GM12878 (cell line): ENCODE measurements around the gene COL23A1. TPM values are rescaled to one million over a fixed set of nuclear protein-coding genes. Genes with fewer than 3 reads are reported as not detected.

Experiments
- ATAC-seq: fragments of 200-7000 bp; cut with Tn5 transposase; 3 replicates; pipeline ENCODE4 v1.9.1; 2020; ENCODE audit warnings: mild to moderate bottlenecking, moderate library complexity
- BruUV-seq: library from RNA; stranded (reverse); fragments of 400-500 nt; replicated peaks from 2 replicates; lab custom pipeline; 2021; lab: Mats Ljungman, UMichigan
- CTCF ChIA-PET: fragments of 300-600 bp; sonication (Branson Sonifier 250); formaldehyde crosslinking; extraction: SDS; loops from one replicate; lab custom pipeline; 2021; ENCODE audit warnings: inconsistent platforms; lab: Yijun Ruan, JAX
- POLR2A ChIA-PET: fragments of 350-600 bp; formaldehyde crosslinking; extraction: SDS; loops from one replicate; lab custom pipeline; 2021; ENCODE audit warnings: inconsistent platforms; lab: Charles Lee
- RAD21 ChIA-PET: fragments of 300-600 bp; sonication (Branson Sonifier 250); formaldehyde crosslinking; loops from one replicate; lab custom pipeline; 2023; ENCODE audit warnings: antibody characterized with exemption; ENCODE audit not compliant: unreplicated experiment; lab: Charles Lee
- SMC1A ChIA-PET: fragments of 300-600 bp; sonication (Branson Sonifier 250); formaldehyde crosslinking; loops from one replicate; lab custom pipeline; 2023; ENCODE audit not compliant: unreplicated experiment, uncharacterized antibody; lab: Charles Lee
- DNase-seq: peaks from one replicate; pipeline ENCODE4 v3.0.0-alpha.2; 2011; ENCODE audit warnings: low read depth, low spot score
- FAIRE-seq: peaks from 3 replicates; lab custom pipeline; 2011; peaks lifted over from hg19 to GRCh38; lab: Jason Lieb, UNC
- H2AFZ ChIP-seq: 2 replicates; pipeline ENCODE4 v1.6.0; 2011; ENCODE audit warnings: low read depth, low read length, control low read depth; ENCODE audit not compliant: control insufficient read depth
- H3K27ac ChIP-seq: 2 replicates; pipeline ENCODE4 v1.5.1; 2011; ENCODE audit warnings: control low read depth; ENCODE audit not compliant: control insufficient read depth, insufficient read depth
- H3K27me3 ChIP-seq, 2 experiments: replicated peaks in 1 of 2; 2 replicates each; pipeline versions ENCODE4 v1.6.0 to v1.6.1; 2011; ENCODE audit warnings: low read length in 1 of 2; ENCODE audit not compliant: control insufficient read depth in 2 of 2, insufficient read depth in 2 of 2
- H3K36me3 ChIP-seq, 2 experiments: 2 replicates each; pipeline ENCODE4 v1.5.1; 2011; ENCODE audit warnings: low read length in 1 of 2; ENCODE audit not compliant: control insufficient read depth in 2 of 2, insufficient read depth in 2 of 2
- H3K4me1 ChIP-seq: 2 replicates; pipeline ENCODE4 v1.6.1; 2011; ENCODE audit warnings: mild to moderate bottlenecking, low read length, moderate library complexity, mixed read lengths; ENCODE audit not compliant: control insufficient read depth, insufficient read depth
- H3K4me2 ChIP-seq: 2 replicates; pipeline ENCODE4 v1.6.0; 2011; ENCODE audit warnings: control low read depth; ENCODE audit not compliant: control insufficient read depth, insufficient read depth
- H3K4me3 ChIP-seq: fragments of 200-600 bp; sonication (generic); 2 replicates; pipeline ENCODE4 v1.5.1; 2016
- H3K79me2 ChIP-seq: 2 replicates; pipeline ENCODE4 v1.6.0; 2011; ENCODE audit warnings: low read length; ENCODE audit not compliant: control insufficient read depth, insufficient read depth
- H3K9ac ChIP-seq: 2 replicates; pipeline ENCODE4 v1.8.0; 2011; ENCODE audit warnings: low read length, control low read depth, mixed read lengths; ENCODE audit not compliant: control insufficient read depth, insufficient read depth
- H3K9me3 ChIP-seq: replicated peaks from 3 replicates; pipeline ENCODE4 v1.5.1; 2011; ENCODE audit warnings: mild to moderate bottlenecking, low read length; ENCODE audit not compliant: control insufficient read depth, insufficient read depth
- H4K20me1 ChIP-seq: 2 replicates; pipeline ENCODE4 v1.6.0; 2011; ENCODE audit not compliant: control insufficient read depth, insufficient read depth
- BCL11A ChIP-seq: IDR thresholded peaks from 2 replicates; pipeline ENCODE4 v1.6.1; 2011; ENCODE audit warnings: low read depth, low read length
- CHD4 ChIP-seq: fragments of 200-600 bp; sonication (generic); IDR thresholded peaks from 2 replicates; pipeline ENCODE4 v1.6.1; 2016; ENCODE audit warnings: mild to moderate bottlenecking
- CREM ChIP-seq: IDR thresholded peaks from 2 replicates; pipeline ENCODE4 v1.6.1; 2014; ENCODE audit warnings: antibody characterized with exemption, low read depth
- GABPA ChIP-seq: IDR thresholded peaks from 2 replicates; pipeline ENCODE4 v1.6.1; 2014; ENCODE audit warnings: antibody characterized with exemption, low read depth, mild to moderate bottlenecking, inconsistent platforms
- IRF3 ChIP-seq: fragments of 450-650 bp; IDR thresholded peaks from 2 replicates; pipeline ENCODE4 v1.6.1; 2014; ENCODE audit warnings: mild to moderate bottlenecking
- MXI1 ChIP-seq: fragments of 150-350 bp; IDR thresholded peaks from 2 replicates; pipeline ENCODE4 v1.6.1; 2011; ENCODE audit warnings: low read depth, mild to moderate bottlenecking, inconsistent platforms, low read length, improper control_type of control experiment
- POLR2A ChIP-seq: IDR thresholded peaks from 2 replicates; pipeline ENCODE4 v1.6.1; 2011; ENCODE audit warnings: low read depth, mild to moderate bottlenecking, low read length
- POLR2AphosphoS2 ChIP-seq: IDR thresholded peaks from 2 replicates; pipeline ENCODE4 v1.6.1; 2011; ENCODE audit warnings: low read depth, mild to moderate bottlenecking, low read length, improper control_type of control experiment, moderate library complexity
- RCOR1 ChIP-seq: conservative IDR thresholded peaks from 2 replicates; pipeline ENCODE4 v1.6.1; 2012; ENCODE audit warnings: low read depth, low read length, improper control_type of control experiment
- TARDBP ChIP-seq: IDR thresholded peaks from 2 replicates; pipeline ENCODE4 v1.6.1; 2016; ENCODE audit warnings: borderline replicate concordance
- WRNIP1 ChIP-seq: IDR thresholded peaks from 2 replicates; pipeline ENCODE4 v1.6.1; 2011; ENCODE audit warnings: low read depth, low read length, improper control_type of control experiment, borderline replicate concordance
- ZNF24 ChIP-seq: fragments of 450-650 bp; IDR thresholded peaks from 2 replicates; pipeline ENCODE4 v1.6.1; 2017; ENCODE audit warnings: antibody characterized with exemption, mild to moderate bottlenecking
- WGBS: methylation state at CpG from one replicate; pipeline ENCODE4 v1.1.6; 2016; ENCODE audit warnings: low lambda C conversion rate; ENCODE audit not compliant: insufficient replicate concordance, insufficient coverage; ENCODE audit errors: missing lambda C conversion rate; 5-methylcytosine and 5-hydroxymethylcytosine counted together
- in situ Hi-C: fragments of 300-500 bp; cut with MboI; formaldehyde crosslinking; loops from 9 replicates; pipeline ENCODE4 v1.14.3; 2018; ENCODE audit warnings: mixed read lengths
- intact Hi-C: fragments of 100-400 bp; cut with micrococcal nuclease; formaldehyde crosslinking; loops from one replicate; pipeline ENCODE4 v1.14.2; 2022; ENCODE audit not compliant: unreplicated experiment
- polyA plus RNA-seq, 11 experiments: library from polyadenylated mRNA; depleted of rRNA in 4 of 11; unstranded in 6 of 11; stranded (reverse) in 5 of 11; fragments of >200 nt; fragmentation: Nextera tagmentation in 4 of 11; fragmentation: Illumina TruSeq in 1 of 11; extraction: Ambion mirVana in 4 of 11; extraction: Trizol in 1 of 11; gene quantifications; 1 replicate in 1 of 11; 2 replicates in 10 of 11; pipeline versions ENCODE4 v1.2.1 to v1.2.3, GENCODE V29; 2011 to 2016; ENCODE audit warnings: inconsistent platforms in 2 of 11, missing spikeins in 2 of 11, low read depth in 1 of 11
- total RNA-seq, 4 experiments: library from RNA; depleted of rRNA in 3 of 4; stranded (reverse); fragments of >200 nt in 3 of 4; fragmentation: Illumina TruSeq in 1 of 4; extraction: Trizol in 1 of 4; gene quantifications; 2 replicates each; pipeline versions ENCODE4 v1.2.1 to v1.2.3, GENCODE V29; 2013 to 2021
- TF ChIP-seq, protein P1 (sequence below): fragments of 450-650 bp; IDR thresholded peaks from 2 replicates; pipeline ENCODE4 v1.6.1; 2018; ENCODE audit warnings: borderline replicate concordance, mild to moderate bottlenecking; ENCODE audit not compliant: partially characterized antibody
- TF ChIP-seq, protein P2 (sequence below): fragments of 450-650 bp; formaldehyde crosslinking; IDR thresholded peaks from 2 replicates; pipeline ENCODE4 v1.4.0; 2020; ENCODE audit warnings: mild to moderate bottlenecking, moderate library complexity

Gene COL23A1
- total and polyA plus RNA-seq, 10 of the 15 experiments (the other 5 are each of a cell fraction or from before 2014, with no cell fraction given) = 0.03 to 0.83 (median 0.09) TPM; not detected in 5

DNA sequence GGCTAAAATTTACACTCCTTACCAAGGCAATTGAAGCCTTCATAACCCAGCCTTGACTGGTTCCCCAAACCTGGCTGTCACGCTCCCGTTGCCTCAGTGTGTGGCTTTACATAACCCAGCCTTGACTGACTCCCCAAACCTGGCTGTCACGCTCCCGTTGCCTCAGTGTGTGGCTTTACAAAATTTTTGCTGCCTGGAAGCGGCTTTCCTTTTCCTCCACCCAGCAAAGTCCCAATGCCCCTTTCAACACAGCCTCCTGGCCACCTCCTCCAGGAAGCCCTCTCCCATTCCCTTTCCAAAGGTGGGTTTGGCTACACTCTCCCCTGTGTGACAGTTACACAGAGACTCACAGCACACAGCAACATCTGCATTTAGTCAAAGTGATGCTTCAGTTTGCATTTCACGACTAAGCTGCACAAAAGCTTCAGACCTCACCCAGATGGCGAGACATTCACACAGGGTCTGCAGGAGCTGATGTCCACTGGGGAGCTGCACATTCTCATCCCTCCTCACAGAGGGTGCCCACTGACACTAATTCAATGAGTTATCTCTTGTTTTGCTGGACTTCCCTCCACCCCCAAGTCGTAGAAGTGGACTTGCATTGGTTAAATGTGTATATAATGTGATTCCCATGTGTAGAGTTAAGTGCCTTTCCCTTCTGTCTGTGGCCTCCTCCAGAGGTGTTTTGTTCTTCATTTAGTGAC, 201.0 kb downstream of the COL23A1 start:
- intact Hi-C loops = no loop called here
- H3K36me3 ChIP-seq = no peaks in the 10 kb centered on the region
- no peak for FAIRE-seq
- H4K20me1 ChIP-seq = no peaks in the 10 kb centered on the region
- no peak overlapping the region for H3K27ac ChIP-seq
- H3K79me2 ChIP-seq = no peaks in the 10 kb centered on the region
- no peak overlapping the region for H3K9ac ChIP-seq
- ChIA-PET RAD21 (no interaction called here), CTCF (no interaction called here), SMC1A (no interaction called here), POLR2A (no interaction called here)
- in situ Hi-C loops = no loop called here
- no peaks in the 10 kb centered on the region; a peak in 2 of 4 replicates for H3K27me3 ChIP-seq
- no peak for TF ChIP-seq MXI1
- TF ChIP-seq, protein P1, sequence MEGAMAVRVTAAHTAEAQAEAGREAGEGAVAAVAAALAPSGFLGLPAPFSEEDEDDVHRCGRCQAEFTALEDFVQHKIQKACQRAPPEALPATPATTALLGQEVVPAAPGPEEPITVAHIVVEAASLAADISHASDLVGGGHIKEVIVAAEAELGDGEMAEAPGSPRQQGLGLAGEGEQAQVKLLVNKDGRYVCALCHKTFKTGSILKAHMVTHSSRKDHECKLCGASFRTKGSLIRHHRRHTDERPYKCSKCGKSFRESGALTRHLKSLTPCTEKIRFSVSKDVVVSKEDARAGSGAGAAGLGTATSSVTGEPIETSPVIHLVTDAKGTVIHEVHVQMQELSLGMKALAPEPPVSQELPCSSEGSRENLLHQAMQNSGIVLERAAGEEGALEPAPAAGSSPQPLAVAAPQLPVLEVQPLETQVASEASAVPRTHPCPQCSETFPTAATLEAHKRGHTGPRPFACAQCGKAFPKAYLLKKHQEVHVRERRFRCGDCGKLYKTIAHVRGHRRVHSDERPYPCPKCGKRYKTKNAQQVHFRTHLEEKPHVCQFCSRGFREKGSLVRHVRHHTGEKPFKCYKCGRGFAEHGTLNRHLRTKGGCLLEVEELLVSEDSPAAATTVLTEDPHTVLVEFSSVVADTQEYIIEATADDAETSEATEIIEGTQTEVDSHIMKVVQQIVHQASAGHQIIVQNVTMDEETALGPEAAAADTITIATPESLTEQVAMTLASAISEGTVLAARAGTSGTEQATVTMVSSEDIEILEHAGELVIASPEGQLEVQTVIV = no peak
- no peak for TF ChIP-seq BCL11A
- TF ChIP-seq CREM = no peak
- TF ChIP-seq CHD4 = no peak
- no peak for TF ChIP-seq WRNIP1
- no peak for TF ChIP-seq TARDBP
- TF ChIP-seq POLR2A = no peak
- TF ChIP-seq GABPA = no peak
- TF ChIP-seq, protein P2, sequence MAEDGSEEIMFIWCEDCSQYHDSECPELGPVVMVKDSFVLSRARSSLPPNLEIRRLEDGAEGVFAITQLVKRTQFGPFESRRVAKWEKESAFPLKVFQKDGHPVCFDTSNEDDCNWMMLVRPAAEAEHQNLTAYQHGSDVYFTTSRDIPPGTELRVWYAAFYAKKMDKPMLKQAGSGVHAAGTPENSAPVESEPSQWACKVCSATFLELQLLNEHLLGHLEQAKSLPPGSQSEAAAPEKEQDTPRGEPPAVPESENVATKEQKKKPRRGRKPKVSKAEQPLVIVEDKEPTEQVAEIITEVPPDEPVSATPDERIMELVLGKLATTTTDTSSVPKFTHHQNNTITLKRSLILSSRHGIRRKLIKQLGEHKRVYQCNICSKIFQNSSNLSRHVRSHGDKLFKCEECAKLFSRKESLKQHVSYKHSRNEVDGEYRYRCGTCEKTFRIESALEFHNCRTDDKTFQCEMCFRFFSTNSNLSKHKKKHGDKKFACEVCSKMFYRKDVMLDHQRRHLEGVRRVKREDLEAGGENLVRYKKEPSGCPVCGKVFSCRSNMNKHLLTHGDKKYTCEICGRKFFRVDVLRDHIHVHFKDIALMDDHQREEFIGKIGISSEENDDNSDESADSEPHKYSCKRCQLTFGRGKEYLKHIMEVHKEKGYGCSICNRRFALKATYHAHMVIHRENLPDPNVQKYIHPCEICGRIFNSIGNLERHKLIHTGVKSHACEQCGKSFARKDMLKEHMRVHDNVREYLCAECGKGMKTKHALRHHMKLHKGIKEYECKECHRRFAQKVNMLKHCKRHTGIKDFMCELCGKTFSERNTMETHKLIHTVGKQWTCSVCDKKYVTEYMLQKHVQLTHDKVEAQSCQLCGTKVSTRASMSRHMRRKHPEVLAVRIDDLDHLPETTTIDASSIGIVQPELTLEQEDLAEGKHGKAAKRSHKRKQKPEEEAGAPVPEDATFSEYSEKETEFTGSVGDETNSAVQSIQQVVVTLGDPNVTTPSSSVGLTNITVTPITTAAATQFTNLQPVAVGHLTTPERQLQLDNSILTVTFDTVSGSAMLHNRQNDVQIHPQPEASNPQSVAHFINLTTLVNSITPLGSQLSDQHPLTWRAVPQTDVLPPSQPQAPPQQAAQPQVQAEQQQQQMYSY = no peak
- TF ChIP-seq ZNF24 = no peak
- no peak for TF ChIP-seq POLR2AphosphoS2
- no peak for TF ChIP-seq RCOR1
- no peak for TF ChIP-seq IRF3
- H3K4me2 ChIP-seq = no peak overlapping the region
- no peak for DNase-seq
- no peaks in the 10 kb centered on the region for H3K9me3 ChIP-seq
- no peak overlapping the region for H2AFZ ChIP-seq
- no peak overlapping the region for H3K4me3 ChIP-seq
- 23% methylated on average over 8 of the region's 8 CpGs for WGBS
- ATAC-seq = no peak
- BruUV-seq = no TSS peak
- H3K4me1 ChIP-seq = no peaks in the 10 kb centered on the region
